Neuronal stem cell (in vitro differentiated cells): ENCODE data around the gene EMC9.

Experiments
- DNase-seq: peaks from one replicate; pipeline ENCODE4 v3.0.0-alpha.2; 2013; ENCODE audit warnings: low spot score
- H2AFZ ChIP-seq: one replicate; pipeline ENCODE4 v1.6.1; 2013; ENCODE audit warnings: mild to moderate bottlenecking, low read length, inconsistent platforms
- H2AK5ac ChIP-seq: 2 replicates; pipeline ENCODE4 v1.6.1; 2013; ENCODE audit warnings: low read depth, mild to moderate bottlenecking, inconsistent platforms, low read length, moderate library complexity, mixed read lengths
- H2BK120ac ChIP-seq: 2 replicates; pipeline ENCODE4 v1.6.1; 2013; ENCODE audit warnings: low read depth, mild to moderate bottlenecking, inconsistent platforms, low read length, moderate library complexity, mixed read lengths
- H2BK12ac ChIP-seq: one replicate; pipeline ENCODE4 v1.6.1; 2013; ENCODE audit warnings: low read length, inconsistent platforms
- H2BK15ac ChIP-seq: 2 replicates; pipeline ENCODE4 v1.6.1; 2013; ENCODE audit warnings: mild to moderate bottlenecking, low read length, inconsistent platforms, mixed read lengths
- H2BK5ac ChIP-seq: one replicate; pipeline ENCODE4 v1.6.1; 2013; ENCODE audit warnings: inconsistent platforms, mild to moderate bottlenecking, low read length, moderate library complexity
- H3K14ac ChIP-seq: one replicate; pipeline ENCODE4 v1.6.1; 2013; ENCODE audit warnings: low read length, inconsistent platforms
- H3K18ac ChIP-seq: 2 replicates; pipeline ENCODE4 v1.6.1; 2013; ENCODE audit warnings: low read length, inconsistent platforms
- H3K23ac ChIP-seq: 2 replicates; pipeline ENCODE4 v1.6.1; 2013; ENCODE audit warnings: low read depth, mild to moderate bottlenecking, mixed read lengths, low read length, inconsistent platforms; ENCODE audit not compliant: poor library complexity
- H3K27ac ChIP-seq: replicated peaks from 3 replicates; pipeline ENCODE4 v1.5.1; 2013; ENCODE audit warnings: low read length, inconsistent platforms
- H3K27me3 ChIP-seq, 3 experiments: 2 replicates each; pipeline ENCODE4 v1.6.1; 2013; ENCODE audit warnings: low read length in 3 of 3, mild to moderate bottlenecking in 2 of 3, inconsistent platforms in 1 of 3, low read depth in 1 of 3, mixed read lengths in 1 of 3, moderate library complexity in 1 of 3; ENCODE audit not compliant: control insufficient read depth in 3 of 3, insufficient read depth in 3 of 3
- H3K36me3 ChIP-seq, 2 donors: replicated peaks in 1 of 2; 2 replicates each; pipeline ENCODE4 v1.6.1; 2013; ENCODE audit warnings: low read length in 2 of 2; ENCODE audit not compliant: control insufficient read depth in 2 of 2, insufficient read depth in 2 of 2
- H3K4ac ChIP-seq: 2 replicates; pipeline ENCODE4 v1.6.1; 2013; ENCODE audit warnings: inconsistent platforms, mild to moderate bottlenecking, low read length, moderate library complexity
- H3K4me1 ChIP-seq, 2 donors: 1 replicate in 1 of 2; 2 replicates in 1 of 2; pipeline ENCODE4 v1.6.1; 2013; ENCODE audit warnings: low read length in 2 of 2, low read depth in 1 of 2; ENCODE audit not compliant: control insufficient read depth in 2 of 2, insufficient read depth in 1 of 2
- H3K4me2 ChIP-seq: one replicate; pipeline ENCODE4 v1.6.1; 2013; ENCODE audit warnings: mild to moderate bottlenecking, low read length, inconsistent platforms; ENCODE audit not compliant: insufficient read depth, poor library complexity, severe bottlenecking
- H3K4me3 ChIP-seq, 2 donors: 2 replicates each; pipeline ENCODE4 v1.5.1; 2013; ENCODE audit warnings: low read length in 2 of 2, mild to moderate bottlenecking in 2 of 2, inconsistent platforms in 1 of 2, moderate library complexity in 1 of 2
- H3K79me1 ChIP-seq: one replicate; pipeline ENCODE4 v1.6.1; 2013; ENCODE audit warnings: low read depth, mild to moderate bottlenecking, inconsistent platforms, low read length, moderate library complexity
- H3K9ac ChIP-seq: one replicate; pipeline ENCODE4 v1.6.1; 2013; ENCODE audit warnings: mild to moderate bottlenecking, low read depth, low read length, inconsistent platforms; ENCODE audit not compliant: poor library complexity
- H3K9me3 ChIP-seq, 2 donors: replicated peaks in 1 of 2; 2 replicates each; pipeline versions ENCODE3 to v1.6.1; 2013; ENCODE audit warnings: low read length in 2 of 2, mild to moderate bottlenecking in 2 of 2, inconsistent platforms in 1 of 2, low read depth in 1 of 2, mixed read lengths in 1 of 2, moderate library complexity in 1 of 2; ENCODE audit not compliant: control insufficient read depth in 2 of 2, insufficient read depth in 1 of 2
- H4K8ac ChIP-seq: one replicate; pipeline ENCODE4 v1.6.1; 2013; ENCODE audit warnings: low read depth, mild to moderate bottlenecking, inconsistent platforms, low read length, moderate library complexity
- H4K91ac ChIP-seq: one replicate; pipeline ENCODE4 v1.6.1; 2013; ENCODE audit warnings: low read length, low read depth, mild to moderate bottlenecking, inconsistent platforms; ENCODE audit not compliant: poor library complexity
- WGBS, 2 donors: extraction: QIAGEN DNeasy Blood & Tissue Kit; methylation state at CpG; one replicate each; pipeline ENCODE4 v1.1.7; 2013; ENCODE audit warnings: missing lambda C conversion rate in 2 of 2, mixed read lengths in 1 of 2; ENCODE audit not compliant: insufficient read length in 2 of 2, insufficient replicate concordance in 1 of 2; ENCODE audit errors: extremely low coverage in 2 of 2; 5-methylcytosine and 5-hydroxymethylcytosine counted together

Gene EMC9

DNA sequence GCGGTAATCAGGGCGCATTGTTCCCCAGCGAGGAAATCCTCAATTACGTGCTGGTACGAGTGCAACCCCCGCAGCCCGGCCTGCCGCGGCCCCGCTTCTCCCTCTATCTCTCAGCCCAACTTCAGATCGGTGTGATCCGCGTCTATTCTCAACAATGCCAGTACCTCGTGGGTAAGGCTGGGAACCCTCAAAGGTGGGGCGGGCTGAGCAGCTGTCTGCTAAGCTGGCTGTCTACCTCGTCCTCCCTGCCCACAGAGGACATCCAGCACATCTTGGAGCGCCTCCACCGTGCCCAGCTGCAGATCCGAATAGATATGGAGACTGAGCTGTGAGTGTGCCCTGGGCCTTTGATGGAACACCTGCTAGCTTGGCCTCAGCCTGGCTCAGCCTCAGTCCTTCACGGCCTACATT lies 31.5 kb upstream of the EMC9 start:
- peaks cover 0 to 8% of the 10 kb centered on the region in 2 donors for H3K4me1 ChIP-seq
- DNase-seq = no peak
- peak overlapping the region; percentile 61 for H3K23ac ChIP-seq
- H3K79me1 ChIP-seq = peaks cover 9% of the 10 kb centered on the region
- H3K4ac ChIP-seq = no peak overlapping the region
- peak overlapping the region; percentile 9 for H3K14ac ChIP-seq
- H2BK5ac ChIP-seq = no peak overlapping the region
- H3K27ac ChIP-seq = no peak overlapping the region
- H2AFZ ChIP-seq = no peak overlapping the region
- peak overlapping the region in 1 of 2 donors; percentile 91 for H3K4me3 ChIP-seq
- WGBS, 2 donors = no CpG with 5 or more reads among the region's 20 CpGs
- no peak overlapping the region for H4K8ac ChIP-seq
- H3K9ac ChIP-seq = peak overlapping the region; percentile 64
- H3K18ac ChIP-seq = no peak overlapping the region
- no peak overlapping the region for H4K91ac ChIP-seq
- H3K4me2 ChIP-seq = peak overlapping the region; percentile 92
- no peak overlapping the region for H2BK12ac ChIP-seq
- H2BK120ac ChIP-seq = no peak overlapping the region
- peaks cover 7 to 26% of the 10 kb centered on the region in 2 donors for H3K36me3 ChIP-seq
- H2AK5ac ChIP-seq = peak overlapping the region; percentile 99
- H3K27me3 ChIP-seq = no peaks in the 10 kb centered on the region
- no peaks in the 10 kb centered on the region for H3K9me3 ChIP-seq
- H2BK15ac ChIP-seq = peak overlapping the region; percentile 65

- no peak for DNase-seq
- H3K18ac ChIP-seq = peak overlapping the region; percentile 96
- H3K36me3 ChIP-seq = peaks cover 5 to 23% of the 10 kb centered on the region in 2 donors
- H3K27ac ChIP-seq = peak overlapping the region; percentile 63
- peak overlapping the region; percentile 99 for H2AK5ac ChIP-seq
- peak overlapping the region; percentile 1 to 91 for H3K4me3 ChIP-seq
- H2BK120ac ChIP-seq = no peak overlapping the region
- no peak overlapping the region for H4K91ac ChIP-seq
- peak overlapping the region; percentile 92 for H3K4me2 ChIP-seq
- H3K9ac ChIP-seq = peak overlapping the region; percentile 82
- H2AFZ ChIP-seq = no peak overlapping the region
- no peaks in the 10 kb centered on the region for H3K27me3 ChIP-seq
- peak overlapping the region; percentile 65 for H2BK15ac ChIP-seq
- H2BK12ac ChIP-seq = peak overlapping the region; percentile 24
- peak overlapping the region; percentile 61 for H3K23ac ChIP-seq
- no peak overlapping the region for H4K8ac ChIP-seq
- peaks cover 9% of the 10 kb centered on the region for H3K79me1 ChIP-seq
- no peak overlapping the region for H2BK5ac ChIP-seq
- peaks cover 0 to 8% of the 10 kb centered on the region in 2 donors for H3K4me1 ChIP-seq
- no CpG with 5 or more reads among the region's 30 CpGs for WGBS, 2 donors
- H3K9me3 ChIP-seq = no peaks in the 10 kb centered on the region
- H3K14ac ChIP-seq = peak overlapping the region; percentile 85
- H3K4ac ChIP-seq = no peak overlapping the region
These were observed 31.0 kb upstream of the EMC9 start for GRCh38 chr14:24172261-24172860.

DNA sequence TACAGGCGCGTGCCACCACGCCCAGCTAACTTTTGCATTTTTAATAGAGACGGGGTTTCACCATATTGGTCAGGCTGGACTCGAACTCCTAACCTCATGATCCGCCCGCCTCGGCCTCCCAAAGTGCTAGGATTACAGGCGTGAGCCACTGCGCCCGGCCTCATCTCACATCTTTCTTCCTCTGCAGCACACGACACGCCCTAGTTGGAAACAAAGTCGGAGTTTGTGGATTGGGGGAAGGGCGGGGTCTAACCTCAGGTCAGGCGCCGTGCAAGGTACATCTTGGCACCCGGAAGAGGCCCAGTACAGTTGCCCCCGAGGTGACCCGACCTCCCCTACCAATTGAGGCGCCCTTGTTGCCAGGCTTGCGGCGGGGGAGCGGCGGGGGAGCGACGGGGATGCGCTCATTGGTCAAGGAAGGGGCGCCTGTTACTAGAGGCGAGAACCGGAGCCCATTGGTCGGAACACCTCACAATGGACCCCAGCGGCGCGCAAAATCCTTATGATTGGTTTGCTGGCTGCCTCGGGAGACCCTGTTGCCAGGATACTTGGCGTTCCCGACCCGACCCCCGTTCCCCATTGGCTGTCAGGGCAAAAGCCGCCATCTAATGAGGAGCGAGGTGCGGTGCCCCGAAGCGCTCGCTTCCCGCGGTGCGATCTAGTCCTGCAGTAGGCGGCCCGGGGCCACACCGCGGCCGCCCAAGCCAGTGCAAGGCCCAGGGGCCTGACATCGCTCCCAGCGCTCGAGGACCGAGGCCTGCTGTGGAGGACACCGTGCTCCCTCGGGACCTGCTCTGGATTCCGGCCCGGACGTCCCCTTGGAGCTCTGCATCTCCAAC lies 30.2 kb upstream of the EMC9 start, which contains the start of gene REC8:
REC8 (plus strand) TSS at position 659 of the 839 bp plus-strand sequence. CDS start 473 bp downstream, outside the sequence.
- Histone ChIP-seq H2BK15ac (peak within 1 kb of the TSS; percentile 65), H2AK5ac (peak within 1 kb of the TSS; percentile 99), H2BK12ac (peak within 1 kb of the TSS; percentile 24), H3K9me3 (no peaks in the 10 kb centered on the region), H3K4ac (no peak within 1 kb of the TSS), H3K27ac (peak within 1 kb of the TSS; percentile 65), H3K27me3 (no peaks in the 10 kb centered on the region), H3K4me1 (peaks cover 0 to 8% of the 10 kb centered on the region in 2 donors), H3K79me1 (peaks cover 9% of the 10 kb centered on the region), H3K14ac (peak within 1 kb of the TSS; percentile 85), H3K23ac (peak within 1 kb of the TSS; percentile 61), H2BK120ac (no peak within 1 kb of the TSS), H3K36me3 (peaks cover 6 to 18% of the 10 kb centered on the region in 2 donors), H3K4me2 (peak within 1 kb of the TSS; percentile 92), H2BK5ac (no peak within 1 kb of the TSS), H3K18ac (peak within 1 kb of the TSS; percentile 96), H4K91ac (no peak within 1 kb of the TSS), H3K9ac (peak within 1 kb of the TSS; percentile 82), H4K8ac (no peak within 1 kb of the TSS), H3K4me3 (peak within 1 kb of the TSS; percentile 1 to 91), H2AFZ (no peak within 1 kb of the TSS)
- no CpG with 5 or more reads among the region's 63 CpGs for WGBS, 2 donors
- peak; percentile 94 for DNase-seq
